CD4-positive, CD25-positive, alpha-beta regulatory T cell (primary cell): ENCODE measurements around the gene ARID3C. TPM values are rescaled to one million over a fixed set of nuclear protein-coding genes. Genes with fewer than 3 reads are reported as not detected.
A peak's percentile ranks its signal among the peaks of the same experiment; 100 is the strongest.

Experiments
- ATAC-seq, 2 donors: fragments of 150-1000 bp; cut with Tn5 transposase; one replicate each; pipeline ENCODE4 v1.10.0; 2021; ENCODE audit warnings: low read depth in 2 of 2, moderate number of reproducible peaks in 2 of 2, moderate library complexity in 1 of 2
- DNase-seq, 3 donors: peaks; one replicate each; pipeline versions ENCODE4 v3.0.0 to v3.0.0-alpha.2; 2012 to 2022; ENCODE audit warnings: mixed read lengths in 1 of 3
- H3K27ac ChIP-seq: one replicate; pipeline ENCODE4 v1.7.0; 2013; ENCODE audit warnings: mild to moderate bottlenecking, low read length; ENCODE audit not compliant: insufficient read depth, poor library complexity, severe bottlenecking
- H3K27me3 ChIP-seq: one replicate; pipeline ENCODE4 v1.7.0; 2013; ENCODE audit warnings: low read length; ENCODE audit not compliant: control insufficient read depth, insufficient read depth
- H3K36me3 ChIP-seq: one replicate; pipeline ENCODE4 v1.7.0; 2013; ENCODE audit warnings: mild to moderate bottlenecking, low read length, moderate library complexity; ENCODE audit not compliant: control insufficient read depth, insufficient read depth
- H3K4me1 ChIP-seq: 2 replicates; pipeline ENCODE4 v1.7.0; 2013; ENCODE audit warnings: mild to moderate bottlenecking, low read length; ENCODE audit not compliant: insufficient read depth, control insufficient read depth, poor library complexity, severe bottlenecking
- H3K4me3 ChIP-seq: one replicate; pipeline ENCODE4 v1.7.0; 2013; ENCODE audit warnings: low read depth, mild to moderate bottlenecking, low read length, moderate library complexity
- H3K9me3 ChIP-seq, 2 experiments: 1 replicate in 1 of 2; 2 replicates in 1 of 2; pipeline ENCODE4 v1.7.0; 2013; ENCODE audit warnings: low read length in 2 of 2, mild to moderate bottlenecking in 1 of 2, moderate library complexity in 1 of 2; ENCODE audit not compliant: control insufficient read depth in 2 of 2
- H3K27ac Mint-ChIP-seq, 3 donors: one replicate each; pipeline ENCODE4 v1.8.0; 2020 to 2022; ENCODE audit warnings: mild to moderate bottlenecking in 3 of 3, mixed read lengths in 3 of 3, moderate library complexity in 2 of 3
- H3K27me3 Mint-ChIP-seq: one replicate; pipeline ENCODE4 v1.8.0; 2022; ENCODE audit warnings: mild to moderate bottlenecking, mixed read lengths
- H3K36me3 Mint-ChIP-seq: one replicate; pipeline ENCODE4 v1.8.0; 2020; ENCODE audit warnings: mixed read lengths
- H3K4me1 Mint-ChIP-seq, 4 donors: one replicate each; pipeline ENCODE4 v1.8.0; 2020 to 2022; ENCODE audit warnings: mixed read lengths in 4 of 4, mild to moderate bottlenecking in 1 of 4
- H3K4me3 Mint-ChIP-seq, 4 donors: one replicate each; pipeline ENCODE4 v1.8.0; 2020 to 2022; ENCODE audit warnings: mild to moderate bottlenecking in 4 of 4, mixed read lengths in 4 of 4, moderate library complexity in 3 of 4
- H3K9me3 Mint-ChIP-seq, 7 donors: one replicate each; pipeline ENCODE4 v1.8.0; 2020 to 2022; ENCODE audit warnings: mixed read lengths in 7 of 7, mild to moderate bottlenecking in 3 of 7, moderate library complexity in 2 of 7
- polyA plus RNA-seq, 4 donors: library from polyadenylated mRNA; unstranded; fragments of 300-500 nt; fragmentation: Illumina TruSeq; gene quantifications; one replicate each; pipeline ENCODE4 v1.2.3, GENCODE V29; 2021
- total RNA-seq: library from RNA; stranded (reverse); gene quantifications from one replicate; pipeline ENCODE4 v1.2.3, GENCODE V29; 2022

ARID3C gene
- total and polyA plus RNA-seq, 5 donors from 2014 or later, result not detected

DNA sequence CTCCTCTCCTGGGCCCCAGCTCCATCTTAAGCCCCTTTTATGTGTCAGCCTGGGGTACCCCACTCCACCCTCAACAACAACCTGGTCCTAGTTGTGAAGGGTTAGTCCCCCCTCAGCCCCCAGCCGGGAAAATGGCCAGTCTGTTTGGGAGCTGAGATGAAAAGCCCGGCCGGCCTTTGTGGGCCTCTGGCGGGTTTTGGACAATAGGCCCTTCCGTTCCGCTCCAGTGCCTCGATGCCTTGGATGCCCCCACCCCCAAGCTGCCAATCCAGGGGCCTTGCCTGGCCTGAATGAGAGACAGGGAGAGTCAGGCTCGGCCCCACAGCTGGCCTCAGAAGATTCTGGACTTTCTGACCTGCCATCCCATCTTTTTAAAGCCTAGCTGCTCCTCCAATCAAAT, 48.5 kb downstream of the ARID3C start:
- peaks cover 0 to 3% (median 0%) of the 10 kb centered on the region in 7 donors for H3K9me3 Mint-ChIP-seq
- Histone ChIP-seq H3K27ac (no peak overlapping the region), H3K4me3 (no peak overlapping the region), H3K27me3 (peaks cover 21% of the 10 kb centered on the region), H3K4me1 (peaks cover 11% of the 10 kb centered on the region), H3K9me3 (no peaks in the 10 kb centered on the region), H3K36me3 (no peaks in the 10 kb centered on the region)
- ATAC-seq, result no peak
- peaks cover 82% of the 10 kb centered on the region for H3K27me3 Mint-ChIP-seq
- H3K4me1 Mint-ChIP-seq, result peaks cover 0 to 16% (median 3%) of the 10 kb centered on the region in 4 donors
- peaks cover 5% of the 10 kb centered on the region for H3K36me3 Mint-ChIP-seq
- H3K27ac Mint-ChIP-seq, result no peak overlapping the region
- no peak overlapping the region for H3K4me3 Mint-ChIP-seq
- no peak for DNase-seq

DNA sequence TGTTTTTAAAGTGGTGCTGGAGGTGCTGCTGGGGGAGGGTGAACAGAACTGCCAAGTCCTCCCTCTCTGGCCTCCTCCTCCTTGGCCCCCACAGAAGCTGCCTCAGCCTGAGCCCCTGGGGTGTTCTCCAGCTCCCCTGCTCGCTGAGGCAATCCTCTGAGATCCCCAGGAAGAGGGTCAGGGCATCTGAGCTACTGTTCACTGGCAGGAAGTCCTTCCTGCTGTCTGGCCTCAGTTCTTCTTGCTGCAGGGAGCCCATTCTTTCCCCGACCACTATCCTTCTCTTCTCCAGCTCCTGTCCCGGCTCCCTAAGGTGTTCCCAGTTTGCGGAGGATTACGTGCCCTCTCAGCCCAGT, 49.1 kb downstream of the ARID3C start:
- H3K9me3 ChIP-seq, result no peaks in the 10 kb centered on the region
- Mint-ChIP-seq H3K4me3 (no peak overlapping the region), H3K27me3 (peaks cover 86% of the 10 kb centered on the region), H3K27ac (no peak overlapping the region), H3K9me3 (peaks cover 0 to 3% (median 0%) of the 10 kb centered on the region in 7 donors), H3K4me1 (peaks cover 0 to 16% (median 3%) of the 10 kb centered on the region in 4 donors), H3K36me3 (peaks cover 5% of the 10 kb centered on the region)
- H3K36me3 ChIP-seq, result no peaks in the 10 kb centered on the region
- H3K27ac ChIP-seq, result no peak overlapping the region
- peaks cover 11% of the 10 kb centered on the region for H3K4me1 ChIP-seq
- H3K27me3 ChIP-seq, result peaks cover 21% of the 10 kb centered on the region
- H3K4me3 ChIP-seq, result no peak overlapping the region
- no peak for ATAC-seq
- DNase-seq, result no peak

DNA sequence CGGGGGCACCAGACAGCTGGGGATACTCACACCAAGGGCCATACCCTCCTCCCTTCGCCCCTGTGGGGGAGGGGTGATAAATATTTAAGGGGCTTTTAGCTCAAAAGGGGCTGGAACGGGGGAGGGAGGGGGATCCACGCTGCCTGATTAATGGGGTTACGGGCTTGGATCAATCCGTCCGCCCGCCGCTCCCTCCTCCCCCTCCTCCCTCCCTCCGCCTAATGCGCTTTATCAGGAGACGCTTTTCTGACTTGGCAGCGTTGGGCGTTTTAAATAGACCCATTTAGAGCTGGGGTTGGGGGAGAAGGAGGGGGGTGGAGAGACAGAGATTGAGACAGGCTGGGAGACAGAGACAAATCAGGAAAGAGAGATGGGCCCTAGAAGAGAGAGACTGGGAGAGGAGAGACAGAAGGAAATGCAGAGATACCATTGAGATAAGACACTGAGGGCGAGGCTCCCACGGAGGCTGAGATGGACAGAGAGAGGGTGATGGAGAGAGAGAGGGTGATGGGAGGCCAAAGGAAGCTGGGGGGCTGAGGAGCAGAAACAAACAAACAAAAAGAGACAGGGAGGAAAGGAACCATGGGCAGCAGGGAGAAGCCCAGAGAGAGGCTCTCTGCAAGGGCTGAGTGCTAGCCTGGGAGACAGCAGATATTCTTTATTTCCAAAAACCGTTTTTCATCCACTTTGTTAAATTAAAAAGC, 49.6 kb downstream of the ARID3C start:
- peaks cover 5% of the 10 kb centered on the region for H3K36me3 Mint-ChIP-seq
- H3K9me3 Mint-ChIP-seq, result peaks cover 0 to 3% (median 0%) of the 10 kb centered on the region in 7 donors
- Histone ChIP-seq H3K4me3 (no peak overlapping the region), H3K36me3 (no peaks in the 10 kb centered on the region), H3K27ac (no peak overlapping the region), H3K27me3 (peaks cover 21% of the 10 kb centered on the region), H3K9me3 (no peaks in the 10 kb centered on the region), H3K4me1 (peaks cover 11% of the 10 kb centered on the region)
- peak overlapping the region in 1 of 4 donors; percentile 46 for H3K4me3 Mint-ChIP-seq
- H3K4me1 Mint-ChIP-seq, result peaks cover 0 to 16% (median 3%) of the 10 kb centered on the region in 4 donors
- no peak for ATAC-seq
- peaks cover 81% of the 10 kb centered on the region for H3K27me3 Mint-ChIP-seq
- DNase-seq, result no peak
- H3K27ac Mint-ChIP-seq, result peak overlapping the region in 1 of 3 donors; percentile 78

DNA sequence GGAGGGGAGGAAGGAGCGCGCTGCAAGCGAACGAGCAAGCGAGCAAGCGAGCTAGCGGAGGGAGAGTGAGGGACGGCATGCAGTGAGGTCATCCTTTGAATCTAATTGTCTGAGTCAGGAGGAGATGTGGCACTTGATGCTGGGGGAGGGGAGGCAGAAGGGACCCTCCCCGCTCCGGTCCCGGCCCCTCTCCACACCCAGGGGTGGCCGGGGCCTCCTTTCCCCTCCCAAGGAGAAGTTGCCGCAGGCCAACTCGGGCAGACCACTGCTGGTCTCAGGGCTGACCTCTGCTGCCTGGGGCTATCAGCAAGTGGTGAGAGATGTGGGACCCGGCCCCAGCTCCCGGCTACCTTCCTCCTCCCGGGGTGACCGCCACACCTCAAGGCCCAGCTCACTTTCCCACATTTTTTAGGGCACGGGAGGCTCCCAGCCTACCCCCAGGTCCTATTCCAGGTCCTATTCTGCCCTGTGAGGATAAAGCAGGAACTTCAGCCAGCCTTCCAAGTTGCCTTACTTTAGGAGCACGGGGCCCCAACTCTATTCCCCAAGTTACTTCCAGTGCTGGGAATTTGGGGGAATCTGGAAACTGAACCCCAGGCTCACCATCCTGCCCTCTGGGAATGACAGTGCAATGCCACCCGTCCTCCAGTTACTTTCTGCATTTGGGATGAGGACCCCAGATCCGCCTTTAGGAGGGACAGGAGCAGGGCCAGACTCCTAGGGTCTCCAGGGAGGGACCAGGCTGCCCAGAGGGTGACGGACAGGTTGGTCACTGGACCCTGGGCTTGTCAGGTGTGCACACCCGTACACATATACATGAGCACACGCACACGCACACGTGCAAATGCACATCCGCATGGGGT, 50.4 kb downstream of the ARID3C start:
- Mint-ChIP-seq H3K36me3 (peaks cover 5% of the 10 kb centered on the region), H3K9me3 (peaks cover 0 to 3% (median 0%) of the 10 kb centered on the region in 7 donors), H3K4me3 (peak overlapping the region in 1 of 4 donors; percentile 46), H3K27me3 (peaks cover 77% of the 10 kb centered on the region), H3K27ac (no peak overlapping the region), H3K4me1 (peaks cover 0 to 16% (median 3%) of the 10 kb centered on the region in 4 donors)
- Histone ChIP-seq H3K9me3 (no peaks in the 10 kb centered on the region), H3K36me3 (no peaks in the 10 kb centered on the region), H3K27ac (no peak overlapping the region), H3K4me1 (peaks cover 11% of the 10 kb centered on the region), H3K27me3 (peaks cover 21% of the 10 kb centered on the region), H3K4me3 (no peak overlapping the region)
- ATAC-seq (no peak), DNase-seq (no peak)

DNA sequence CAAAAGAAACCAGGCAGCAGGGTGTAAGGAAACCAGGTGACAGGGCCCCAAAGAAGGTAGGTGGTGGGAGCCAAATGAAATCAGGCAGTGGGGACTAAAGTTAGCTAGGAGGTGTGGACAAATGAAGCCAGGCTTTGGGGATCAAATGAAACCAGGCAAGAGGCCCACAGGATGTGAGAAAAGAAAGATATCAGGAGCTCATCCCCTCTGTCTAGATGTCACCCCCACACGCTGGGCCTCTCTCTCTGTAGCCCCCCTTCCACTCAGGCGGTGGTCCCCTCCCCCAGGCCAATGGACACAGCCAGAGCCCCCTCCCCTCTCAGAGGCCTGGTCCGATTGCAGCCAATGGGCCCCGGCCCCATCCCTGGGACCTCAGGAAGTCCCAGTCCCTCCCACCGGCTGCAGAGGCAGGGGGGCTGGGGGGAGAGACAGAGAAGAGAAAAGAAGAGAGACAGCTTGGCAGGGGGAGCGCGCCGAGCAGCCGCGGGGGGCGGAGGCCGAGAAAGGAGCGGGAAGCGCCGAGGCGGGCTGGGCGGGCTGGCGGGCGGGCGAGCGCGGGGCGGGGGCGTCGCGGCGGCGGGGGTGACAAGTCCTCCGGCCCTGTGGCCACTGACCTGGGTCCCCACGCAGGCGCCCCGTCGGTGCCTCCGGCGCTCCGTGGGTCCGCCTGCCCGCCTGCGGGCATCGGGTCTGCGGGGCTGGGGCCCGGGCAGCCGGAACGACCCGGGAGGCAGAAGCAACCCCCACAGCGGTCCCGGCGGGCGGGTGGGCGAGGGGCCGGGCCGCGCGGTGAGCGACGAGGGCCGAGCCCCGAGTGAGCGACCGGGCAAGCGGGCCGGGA, 51.2 kb downstream of the ARID3C start:
- Mint-ChIP-seq H3K27me3 (peaks cover 71% of the 10 kb centered on the region), H3K9me3 (peaks cover 0 to 3% (median 0%) of the 10 kb centered on the region in 7 donors), H3K4me3 (peak overlapping the region in 3 of 4 donors; percentile 28 to 65 (median 36)), H3K4me1 (peaks cover 0 to 16% (median 3%) of the 10 kb centered on the region in 4 donors), H3K27ac (no peak overlapping the region), H3K36me3 (peaks cover 5% of the 10 kb centered on the region)
- H3K4me1 ChIP-seq, result peaks cover 11% of the 10 kb centered on the region
- DNase-seq, result no peak
- no peaks in the 10 kb centered on the region for H3K9me3 ChIP-seq
- no peak overlapping the region for H3K4me3 ChIP-seq
- no peak overlapping the region for H3K27ac ChIP-seq
- no peaks in the 10 kb centered on the region for H3K36me3 ChIP-seq
- H3K27me3 ChIP-seq, result peaks cover 21% of the 10 kb centered on the region
- no peak for ATAC-seq

DNA sequence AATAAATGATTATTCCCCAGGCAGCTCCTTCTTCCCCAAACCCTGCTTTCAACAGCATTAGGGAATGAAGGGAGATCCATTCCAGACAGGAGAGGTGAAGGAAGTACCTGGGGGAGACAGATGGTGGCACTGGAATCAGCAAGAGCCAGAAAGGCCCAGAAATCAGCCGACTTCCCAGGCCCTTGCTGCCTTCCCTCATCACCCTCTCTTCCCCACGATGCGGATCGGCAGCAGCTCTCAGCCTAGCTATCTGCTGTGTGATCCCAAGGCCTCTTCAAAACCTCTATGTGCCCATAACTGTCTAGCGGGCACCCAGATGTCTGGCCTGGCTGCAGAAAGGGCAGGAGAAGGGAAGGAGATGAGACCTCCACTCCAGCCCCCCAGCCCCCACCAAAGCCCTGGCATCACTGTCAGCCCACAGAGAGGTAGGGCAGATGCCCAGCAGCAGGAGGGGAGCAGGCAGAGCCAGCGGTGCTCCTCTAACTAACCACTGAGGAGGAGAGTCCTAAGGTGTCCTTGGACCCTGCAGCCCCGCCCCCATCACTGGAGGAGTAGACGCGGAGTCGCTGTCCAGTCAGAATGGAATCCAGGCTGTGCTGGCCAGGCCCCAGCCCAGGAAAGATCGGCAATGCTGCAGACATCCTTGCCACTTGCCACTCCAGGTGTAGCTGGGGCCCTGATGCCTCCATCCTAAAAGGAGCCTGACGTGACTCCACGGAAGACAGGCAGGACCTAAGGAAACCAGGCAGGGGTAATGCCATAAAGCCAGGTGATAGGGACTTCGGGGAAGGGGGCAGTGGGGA, 52.1 kb downstream of the ARID3C start:
- ATAC-seq (no peak), DNase-seq (no peak)
- Histone ChIP-seq H3K4me3 (no peak overlapping the region), H3K27ac (no peak overlapping the region), H3K9me3 (no peaks in the 10 kb centered on the region), H3K27me3 (peaks cover 21% of the 10 kb centered on the region), H3K4me1 (peaks cover 11% of the 10 kb centered on the region), H3K36me3 (no peaks in the 10 kb centered on the region)
- no peak overlapping the region for H3K27ac Mint-ChIP-seq
- H3K4me1 Mint-ChIP-seq, result peaks cover 0 to 16% (median 3%) of the 10 kb centered on the region in 4 donors
- H3K27me3 Mint-ChIP-seq, result peaks cover 73% of the 10 kb centered on the region
- peaks cover 0 to 3% (median 0%) of the 10 kb centered on the region in 7 donors for H3K9me3 Mint-ChIP-seq
- peaks cover 5% of the 10 kb centered on the region for H3K36me3 Mint-ChIP-seq
- H3K4me3 Mint-ChIP-seq, result peak overlapping the region in 2 of 4 donors; percentile 36 to 65
